ENCODE measurements around the gene TSNAX.
"Not testable (repeated sequence)": the region's sequence is repeated elsewhere in the genome, so short reads cannot be mapped to it uniquely, and the experiment has no call there.

TSNAX gene

GRCh38 chr1:231528172-231529029 lies at the start of gene TSNAX:
TSS of gene TSNAX (plus strand) at chr1:231528669. CDS start at chr1:231528811, 142 bp downstream.
- peak; percentile 89 for DNase-seq

- DNase-seq: no peak
Observed at GRCh38 chr1:231478811-231479210, 49.7 kb upstream of the TSNAX start.

GRCh38 chr1:231480008-231480407 lies 48.5 kb upstream of the TSNAX start:
- DNase-seq: no peak

GRCh38 chr1:231481289-231481688 lies 47.2 kb upstream of the TSNAX start:
- no peak for DNase-seq

- DNase-seq: no peak
Observed at GRCh38 chr1:231485029-231485784, 43.3 kb upstream of the TSNAX start.

GRCh38 chr1:231487019-231487418 lies 41.5 kb upstream of the TSNAX start:
- no peak for DNase-seq

- DNase-seq: no peak
Observed at GRCh38 chr1:231487910-231488309, 40.6 kb upstream of the TSNAX start.

- no peak for DNase-seq
Observed at GRCh38 chr1:231493421-231494185, 34.9 kb upstream of the TSNAX start.

GRCh38 chr1:231494439-231495110 lies 33.9 kb upstream of the TSNAX start:
- no peak for DNase-seq

- no peak for DNase-seq
Observed at GRCh38 chr1:231497629-231498152, 30.8 kb upstream of the TSNAX start.

- no peak for DNase-seq
Observed at GRCh38 chr1:231499148-231499763, 29.2 kb upstream of the TSNAX start.

GRCh38 chr1:231500666-231501065 lies 27.8 kb upstream of the TSNAX start:
- DNase-seq: no peak

- not testable (repeated sequence) for DNase-seq
Observed at GRCh38 chr1:231503168-231503567, 25.3 kb upstream of the TSNAX start.

GRCh38 chr1:231507476-231508355 lies 20.8 kb upstream of the TSNAX start:
- no peak for DNase-seq

GRCh38 chr1:231508497-231508896 lies 20.0 kb upstream of the TSNAX start:
- no peak for DNase-seq

- no peak for DNase-seq
Observed at GRCh38 chr1:231508941-231509340, 19.5 kb upstream of the TSNAX start.

- DNase-seq: no peak
Observed at GRCh38 chr1:231512147-231512698, 16.2 kb upstream of the TSNAX start.

GRCh38 chr1:231515748-231516147 lies 12.7 kb upstream of the TSNAX start:
- DNase-seq: no peak

GRCh38 chr1:231517076-231517475 lies 11.4 kb upstream of the TSNAX start:
- no peak for DNase-seq

GRCh38 chr1:231518485-231519034 lies 9.9 kb upstream of the TSNAX start:
- no peak for DNase-seq

Data from activated CD8-positive, alpha-beta memory T cell treated with anti-CD3 and anti-CD28 coated beads, Interleukin-2, amount 50 U/mL, for 4 hours (primary cell).